ENCODE data around the gene LETM1. TPM values are rescaled to one million over a fixed set of nuclear protein-coding genes. Genes with fewer than 3 reads are reported as not detected.

Gene LETM1
- total and polyA plus RNA-seq, 2 of the 13 experiments (the other 11 are each of a cell fraction or from before 2014, with no cell fraction given), result 9.7 to 41.6 TPM

- TF ChIP-seq ZNF609 (CRISPR knock-in tag; IDR thresholded peaks at IDR 0.05; ENCODE audit: borderline replicate concordance) (no peak; the same call in 1 of the 2 replicates), ZSCAN30 (CRISPR knock-in tag; IDR thresholded peaks at IDR 0.05) (no peak), JUN (CRISPR knock-in tag; IDR thresholded peaks at IDR 0.05) (no peak), ZNF282 (IDR thresholded peaks at IDR 0.05; ENCODE audit: partially characterized antibody) (no peak), POLR2AphosphoS2 (IDR thresholded peaks at IDR 0.05; ENCODE audit: low read depth, low read length) (no peak), ZNF256 (CRISPR knock-in tag; conservative IDR thresholded peaks at IDR 0.05) (no peak), RFXANK (CRISPR knock-in tag; IDR thresholded peaks at IDR 0.05) (no peak), SKI (IDR thresholded peaks at IDR 0.05; ENCODE audit: partially characterized antibody) (no peak), EED (CRISPR knock-in tag; IDR thresholded peaks at IDR 0.05) (0 out of 2 replicates have a peak, but pooled peaks have one; percentile 14), FOSL1 (CRISPR knock-in tag; IDR thresholded peaks at IDR 0.05; ENCODE audit: borderline replicate concordance) (no peak), SIN3A (IDR thresholded peaks at IDR 0.05; ENCODE audit: borderline replicate concordance, low read depth, low read length) (no peak), ZEB1 (IDR thresholded peaks at IDR 0.05; ENCODE audit: insufficient replicate concordance, low read depth) (no peak), ZFP37 (CRISPR knock-in tag; IDR thresholded peaks at IDR 0.05; ENCODE audit: borderline replicate concordance) (no peak), ZBTB7A (CRISPR knock-in tag; IDR thresholded peaks at IDR 0.05) (no peak; the same call in none of the 2 replicates)
These were observed 7.5 kb upstream of the LETM1 start (continued) for GRCh38 chr4:1863297-1864033.
